ENCODE measurements around the gene HOXB13. TPM values are rescaled to one million over a fixed set of nuclear protein-coding genes. Genes with fewer than 3 reads are reported as not detected.

HOXB13 gene
- total and polyA plus RNA-seq, 10 donors, result 0.02 TPM; not detected in 9

DNA sequence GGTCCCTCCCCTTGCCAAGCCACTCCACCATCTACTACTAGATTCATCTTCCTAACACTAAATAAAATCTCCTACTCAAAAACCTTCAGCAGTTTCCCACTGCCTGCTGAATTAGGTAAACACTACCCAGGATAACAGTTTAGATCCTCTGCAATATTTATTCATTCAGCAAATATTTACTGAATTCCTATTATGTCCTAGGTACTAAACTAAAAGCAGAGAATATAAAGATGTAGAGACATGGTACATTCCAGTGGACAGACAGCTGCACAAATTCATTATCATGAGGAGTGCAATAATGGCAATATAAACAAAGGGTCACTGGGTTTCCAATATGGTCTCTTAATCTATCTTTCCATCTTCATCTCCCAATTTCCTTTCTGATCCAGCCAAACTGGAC lies 30.7 kb upstream of the HOXB13 start:
- Histone ChIP-seq H3K9me3 (no peaks in the 10 kb centered on the region), H3K4me3 (no peak overlapping the region), H3K27me3 (replicated peaks in 1 of 7) (peaks cover 0 to 100% (median 63%) of the 10 kb centered on the region in 7 donors), H3K36me3 (no peaks in the 10 kb centered on the region), H3K4me1 (peaks cover 0 to 23% (median 14%) of the 10 kb centered on the region in 6 donors), H3K27ac (no peak overlapping the region)
- intact Hi-C loops (cut with DNase I; ENCODE audit: low total_unique reads), result no loop called here
- no peak for TF ChIP-seq POLR2AphosphoS5 (IDR thresholded peaks at IDR 0.05)
- TF ChIP-seq, protein P1, sequence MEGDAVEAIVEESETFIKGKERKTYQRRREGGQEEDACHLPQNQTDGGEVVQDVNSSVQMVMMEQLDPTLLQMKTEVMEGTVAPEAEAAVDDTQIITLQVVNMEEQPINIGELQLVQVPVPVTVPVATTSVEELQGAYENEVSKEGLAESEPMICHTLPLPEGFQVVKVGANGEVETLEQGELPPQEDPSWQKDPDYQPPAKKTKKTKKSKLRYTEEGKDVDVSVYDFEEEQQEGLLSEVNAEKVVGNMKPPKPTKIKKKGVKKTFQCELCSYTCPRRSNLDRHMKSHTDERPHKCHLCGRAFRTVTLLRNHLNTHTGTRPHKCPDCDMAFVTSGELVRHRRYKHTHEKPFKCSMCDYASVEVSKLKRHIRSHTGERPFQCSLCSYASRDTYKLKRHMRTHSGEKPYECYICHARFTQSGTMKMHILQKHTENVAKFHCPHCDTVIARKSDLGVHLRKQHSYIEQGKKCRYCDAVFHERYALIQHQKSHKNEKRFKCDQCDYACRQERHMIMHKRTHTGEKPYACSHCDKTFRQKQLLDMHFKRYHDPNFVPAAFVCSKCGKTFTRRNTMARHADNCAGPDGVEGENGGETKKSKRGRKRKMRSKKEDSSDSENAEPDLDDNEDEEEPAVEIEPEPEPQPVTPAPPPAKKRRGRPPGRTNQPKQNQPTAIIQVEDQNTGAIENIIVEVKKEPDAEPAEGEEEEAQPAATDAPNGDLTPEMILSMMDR (IDR thresholded peaks at IDR 0.05 in 8 of 11, conservative IDR thresholded peaks at IDR 0.05 in 3 of 11), result no peak
- no peak for TF ChIP-seq POLR2A (IDR thresholded peaks at IDR 0.05)
- DNase-seq, result no peak

DNA sequence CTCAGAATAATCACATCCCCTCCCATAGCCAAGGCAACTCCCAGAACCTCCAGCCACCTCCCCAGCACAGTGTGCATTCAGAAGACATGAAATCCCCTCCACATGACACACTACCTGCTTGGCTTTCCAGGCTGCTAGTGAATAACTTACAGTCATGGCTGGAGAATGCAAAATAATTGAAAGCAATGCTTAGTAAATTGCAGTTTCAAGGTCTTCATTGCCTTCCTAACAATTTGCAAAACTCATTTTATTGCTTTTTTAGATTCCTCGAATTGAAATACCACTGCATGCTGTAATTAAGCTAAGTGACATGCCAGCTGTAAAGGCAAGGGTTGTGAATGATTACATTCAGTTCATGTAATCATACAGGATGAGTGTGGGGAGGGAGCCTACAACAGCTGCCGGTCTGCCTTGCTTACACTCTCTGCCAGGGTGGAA lies 29.0 kb upstream of the HOXB13 start:
- Histone ChIP-seq H3K9me3 (no peaks in the 10 kb centered on the region), H3K4me3 (no peak overlapping the region), H3K36me3 (no peaks in the 10 kb centered on the region), H3K27me3 (replicated peaks in 1 of 7) (peaks cover 3 to 100% (median 76%) of the 10 kb centered on the region in 7 donors), H3K4me1 (peaks cover 0 to 37% (median 23%) of the 10 kb centered on the region in 6 donors), H3K27ac (no peak overlapping the region)
- TF ChIP-seq, protein P1 (IDR thresholded peaks at IDR 0.05 in 8 of 11, conservative IDR thresholded peaks at IDR 0.05 in 3 of 11), result no peak
- TF ChIP-seq POLR2A (IDR thresholded peaks at IDR 0.05) (no peak), POLR2AphosphoS5 (IDR thresholded peaks at IDR 0.05) (no peak)
- intact Hi-C loops (cut with DNase I; ENCODE audit: low total_unique reads), result no loop called here
- 63 to 78% (median 73%) methylated on average over 2 of the region's 2 CpGs for WGBS, 5 donors
- no peak for DNase-seq

DNA sequence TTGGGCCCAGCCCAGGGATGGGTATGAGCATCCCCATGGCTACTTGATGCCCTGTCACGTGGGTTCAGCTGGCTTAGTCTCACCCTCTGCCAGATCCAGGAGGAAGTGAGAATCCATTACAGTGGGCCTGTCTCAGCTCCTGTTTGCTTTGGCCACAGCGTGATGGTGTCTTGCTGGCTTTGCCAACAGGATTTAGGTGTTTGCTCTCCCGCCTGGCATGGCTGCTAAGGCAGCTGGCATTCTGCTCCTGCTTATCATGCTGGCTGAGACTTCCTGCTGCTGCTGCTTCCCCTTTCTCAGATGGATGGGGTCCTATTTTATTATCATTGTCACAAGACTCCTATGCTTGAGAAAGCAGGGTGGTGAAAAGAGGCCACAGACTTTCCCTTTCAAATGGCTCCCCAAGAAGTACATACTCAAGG lies 28.3 kb upstream of the HOXB13 start:
- peaks cover 3 to 100% (median 78%) of the 10 kb centered on the region in 7 donors for H3K27me3 ChIP-seq (replicated peaks in 1 of 7)
- intact Hi-C loops (cut with DNase I; ENCODE audit: low total_unique reads), result no loop called here
- WGBS, 5 donors, result 13 to 34% (median 33%) methylated on average over 3 of the region's 3 CpGs
- H3K27ac ChIP-seq, result no peak overlapping the region
- H3K4me1 ChIP-seq, result peaks cover 0 to 37% (median 23%) of the 10 kb centered on the region in 6 donors
- TF ChIP-seq POLR2A (IDR thresholded peaks at IDR 0.05) (no peak), POLR2AphosphoS5 (IDR thresholded peaks at IDR 0.05) (no peak)
- TF ChIP-seq, protein P1 (IDR thresholded peaks at IDR 0.05 in 8 of 11, conservative IDR thresholded peaks at IDR 0.05 in 3 of 11), result no peak
- H3K36me3 ChIP-seq, result no peaks in the 10 kb centered on the region
- no peak overlapping the region for H3K4me3 ChIP-seq
- DNase-seq, result no peak
- H3K9me3 ChIP-seq, result no peaks in the 10 kb centered on the region

DNA sequence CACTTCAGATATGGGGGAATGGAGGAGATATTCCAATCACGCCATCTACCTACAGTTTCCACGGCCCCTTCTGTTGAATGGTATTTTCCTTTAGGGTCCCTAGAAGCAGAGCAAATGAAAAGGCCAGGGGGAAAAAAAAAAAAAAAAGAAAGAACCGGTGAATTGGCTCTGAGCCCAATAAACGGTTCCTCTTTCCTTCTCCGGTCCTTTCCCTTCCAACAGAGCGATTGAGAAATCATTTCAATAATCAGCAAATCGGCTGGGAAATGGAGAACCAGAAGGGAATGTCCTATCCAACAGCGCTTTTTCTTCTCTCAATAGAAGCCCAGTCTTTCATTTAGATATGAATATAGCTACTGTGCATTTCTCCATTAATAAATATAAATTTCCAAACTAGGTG lies 26.8 kb upstream of the HOXB13 start:
- 10 to 21% (median 17%) methylated on average over 8 of the region's 8 CpGs for WGBS, 5 donors
- intact Hi-C loops (cut with DNase I; ENCODE audit: low total_unique reads), result no loop called here
- H3K4me1 ChIP-seq, result peaks cover 0 to 37% (median 23%) of the 10 kb centered on the region in 6 donors
- H3K36me3 ChIP-seq, result no peaks in the 10 kb centered on the region
- no peak overlapping the region for H3K27ac ChIP-seq
- H3K9me3 ChIP-seq, result no peaks in the 10 kb centered on the region
- H3K27me3 ChIP-seq (replicated peaks in 1 of 7), result peaks cover 3 to 100% (median 86%) of the 10 kb centered on the region in 7 donors
- no peak for DNase-seq
- peak overlapping the region in 1 of 8 donors; percentile 31 for H3K4me3 ChIP-seq
- TF ChIP-seq POLR2A (IDR thresholded peaks at IDR 0.05) (no peak), POLR2AphosphoS5 (IDR thresholded peaks at IDR 0.05) (no peak)
- TF ChIP-seq, protein P1 (IDR thresholded peaks at IDR 0.05 in 8 of 11, conservative IDR thresholded peaks at IDR 0.05 in 3 of 11), result no peak
